Neural progenitor cell (in vitro differentiated cells): ENCODE data around the gene CCDC107.

Experiments
- CTCF ChIP-seq: fragments of 200-600 bp; sonication (generic); IDR thresholded peaks from 2 replicates; pipeline ENCODE4 v1.5.1; 2017; ENCODE audit warnings: antibody characterized with exemption, mild to moderate bottlenecking
- EZH2phosphoT487 ChIP-seq: fragments of 200-600 bp; sonication (generic); IDR thresholded peaks from 2 replicates; pipeline ENCODE4 v1.6.1; 2017; ENCODE audit warnings: antibody characterized with exemption

GRCh38 chr9:35660966-35661415 lies 2.9 kb downstream of the CCDC107 start:
- TF ChIP-seq CTCF (peak; percentile 38), EZH2phosphoT487 (no peak)
